ENCODE measurements around the gene ASB6. TPM values are rescaled to one million over a fixed set of nuclear protein-coding genes. Genes with fewer than 3 reads are reported as not detected.
"Not testable (repeated sequence)": the region's sequence is repeated elsewhere in the genome, so short reads cannot be mapped to it uniquely, and the experiment has no call there.

The ASB6 gene
- total RNA-seq, 1 experiment from 2014 or later = 17.4 TPM

DNA sequence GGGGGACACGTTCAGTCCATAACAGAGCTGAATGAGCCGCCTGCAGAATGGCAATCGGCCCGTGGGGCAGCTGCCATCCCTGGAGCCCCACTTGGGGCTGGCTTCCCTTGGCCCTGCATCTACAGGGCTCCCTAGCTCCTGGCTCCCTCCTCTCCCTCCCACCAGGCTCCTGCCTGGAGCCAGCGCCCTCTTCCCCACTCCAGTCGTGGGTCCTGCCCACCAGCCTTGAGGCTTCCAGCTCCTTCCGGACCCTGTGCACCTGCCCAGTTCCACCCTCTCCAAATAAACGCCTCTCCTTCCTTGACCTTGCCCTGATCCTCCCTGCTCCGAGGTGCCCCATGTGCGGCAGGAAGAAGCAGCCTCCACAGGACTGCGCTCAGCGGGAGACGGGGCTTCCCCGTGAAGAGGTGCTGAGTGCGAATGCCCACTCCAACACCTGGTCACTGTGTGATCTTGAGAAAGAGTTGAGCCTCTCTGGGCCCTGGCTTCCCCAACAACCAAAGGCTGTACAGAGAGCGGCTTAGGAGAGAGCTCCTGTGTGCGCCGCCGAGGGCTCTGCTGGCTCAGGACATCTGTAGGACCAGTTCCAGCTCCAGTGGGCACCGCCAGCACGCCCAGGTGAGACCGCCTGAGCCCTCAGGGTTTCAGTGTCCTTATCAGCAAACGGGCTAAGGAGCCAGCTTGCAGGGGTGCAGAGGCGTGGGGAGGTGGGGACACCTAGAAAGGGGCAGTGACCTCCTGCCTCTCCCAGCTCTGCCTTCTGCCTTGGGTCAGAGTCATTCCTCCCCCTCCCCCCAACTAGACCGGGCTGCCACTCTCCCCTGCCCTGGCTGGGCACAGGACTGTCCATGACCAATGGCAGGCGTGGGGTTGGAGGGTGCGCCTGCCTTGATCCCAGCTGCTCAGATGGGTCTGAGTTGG is 33.1 kb downstream of the ASB6 start:
- peak; percentile 43 for DNase-seq (ENCODE audit: low read depth)

DNA sequence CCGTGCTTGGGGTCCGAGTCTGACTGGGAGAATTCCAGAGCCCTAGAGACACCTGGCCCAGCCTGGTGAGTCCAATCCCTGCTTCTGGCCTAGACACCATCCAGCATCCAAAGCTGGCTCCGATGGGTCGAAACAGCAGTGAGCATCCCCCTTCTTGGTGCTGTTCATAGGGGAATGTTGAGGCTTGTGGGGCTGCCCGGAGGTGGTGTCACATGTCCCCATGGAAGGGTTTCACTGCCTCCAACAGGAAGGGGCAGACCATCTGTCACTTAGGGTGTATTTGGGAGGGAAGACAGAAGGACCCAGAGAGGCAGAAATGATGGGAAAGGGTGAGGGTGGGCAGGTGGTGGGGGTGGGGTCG is 34.9 kb downstream of the ASB6 start:
- no peak for DNase-seq (ENCODE audit: low read depth)

DNA sequence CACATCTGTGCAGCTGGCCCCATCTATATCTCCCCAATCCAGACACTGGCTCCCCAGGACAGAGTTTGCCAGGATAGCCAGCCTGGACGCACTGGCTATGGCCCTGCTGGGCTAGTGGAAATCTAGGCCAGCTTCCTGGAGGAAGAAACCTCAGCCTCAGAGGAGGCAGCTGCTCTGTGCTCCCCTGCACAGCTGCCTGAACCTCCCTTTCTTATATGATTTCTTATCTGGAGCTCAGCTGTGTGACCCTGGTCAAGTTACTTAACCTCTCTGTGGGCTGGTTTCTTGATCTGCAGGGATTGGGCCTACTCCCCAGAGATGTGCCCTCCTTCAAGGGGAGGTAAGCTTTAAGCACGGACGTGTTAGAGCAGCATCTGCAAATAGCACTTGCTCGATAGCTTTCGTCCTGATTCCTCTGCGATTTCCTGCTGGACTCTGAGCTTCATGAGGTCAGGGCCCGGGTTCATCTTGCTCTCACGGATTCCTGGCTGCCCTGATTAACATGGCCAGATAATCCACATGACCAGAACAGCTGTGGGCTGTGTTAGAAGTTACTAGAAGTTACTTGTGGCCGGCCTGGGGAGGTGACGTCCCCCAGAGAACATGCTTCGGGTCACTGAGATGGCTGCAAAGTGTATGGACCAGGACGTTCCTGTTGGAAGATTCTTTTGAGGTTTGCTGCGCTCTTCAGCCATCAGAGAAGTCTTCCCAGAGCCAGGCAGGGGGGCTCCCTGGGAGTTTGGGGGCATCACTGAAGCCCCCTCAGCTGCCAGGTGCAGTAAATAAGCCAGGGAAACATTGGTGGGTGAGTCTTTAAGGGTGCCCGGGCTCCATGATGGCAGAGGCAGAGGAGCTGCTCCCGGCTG is 35.6 kb downstream of the ASB6 start:
- no peak for DNase-seq (ENCODE audit: low read depth)

DNA sequence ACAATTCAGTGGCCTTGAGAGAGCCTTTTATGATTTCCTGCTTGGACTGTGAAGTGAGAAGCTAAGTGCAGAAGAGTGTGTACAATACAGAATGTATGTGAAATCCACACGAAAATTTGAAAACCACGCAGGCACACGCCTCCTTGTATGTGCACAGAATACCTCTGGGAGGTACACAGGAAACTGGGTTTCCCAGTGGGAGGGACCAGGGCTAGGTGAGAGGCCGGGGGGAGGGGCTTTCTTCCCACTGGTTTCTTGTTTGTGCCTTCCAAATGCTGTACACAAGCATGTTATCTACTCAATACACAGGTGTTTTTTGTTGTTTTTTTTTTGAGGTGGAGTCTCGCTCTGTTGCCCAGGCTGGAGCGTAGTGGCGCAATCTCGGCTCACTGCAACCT is 37.2 kb downstream of the ASB6 start:
- DNase-seq (ENCODE audit: low read depth) = no peak

DNA sequence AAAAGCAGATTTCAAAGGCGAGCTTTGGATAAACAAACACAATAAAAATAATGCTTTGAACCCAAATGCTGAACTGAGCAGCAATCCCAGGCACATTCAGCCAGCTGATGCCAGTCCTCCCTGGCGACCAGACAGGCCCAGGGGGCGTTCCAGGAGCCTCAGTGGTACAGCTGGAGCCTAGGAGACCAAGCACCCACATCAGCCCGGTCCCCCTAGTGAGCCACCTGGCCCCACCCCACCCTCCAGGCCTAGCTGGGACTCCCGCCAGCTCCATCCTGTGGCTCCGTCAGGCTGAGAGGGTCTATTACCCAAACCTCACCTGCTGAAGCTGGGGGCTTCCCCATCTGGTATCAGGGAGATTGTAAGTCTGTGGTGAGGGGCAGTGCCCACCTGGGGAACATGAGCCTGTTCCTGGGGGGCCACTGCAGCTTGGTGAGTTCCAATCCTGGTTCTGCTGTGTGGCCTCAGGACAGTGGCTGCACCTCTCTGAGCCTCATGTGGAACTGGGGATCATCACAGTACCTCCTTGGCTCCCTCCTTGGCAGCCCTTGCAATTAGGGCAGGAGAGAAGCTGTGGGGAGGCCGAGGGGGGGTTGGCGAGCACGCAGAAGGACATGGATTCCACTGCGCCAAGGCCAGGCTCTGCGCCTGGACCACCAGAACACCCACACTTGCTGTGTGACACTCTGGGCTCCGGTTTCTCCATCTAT is 37.7 kb downstream of the ASB6 start:
- DNase-seq (ENCODE audit: low read depth) = no peak

DNA sequence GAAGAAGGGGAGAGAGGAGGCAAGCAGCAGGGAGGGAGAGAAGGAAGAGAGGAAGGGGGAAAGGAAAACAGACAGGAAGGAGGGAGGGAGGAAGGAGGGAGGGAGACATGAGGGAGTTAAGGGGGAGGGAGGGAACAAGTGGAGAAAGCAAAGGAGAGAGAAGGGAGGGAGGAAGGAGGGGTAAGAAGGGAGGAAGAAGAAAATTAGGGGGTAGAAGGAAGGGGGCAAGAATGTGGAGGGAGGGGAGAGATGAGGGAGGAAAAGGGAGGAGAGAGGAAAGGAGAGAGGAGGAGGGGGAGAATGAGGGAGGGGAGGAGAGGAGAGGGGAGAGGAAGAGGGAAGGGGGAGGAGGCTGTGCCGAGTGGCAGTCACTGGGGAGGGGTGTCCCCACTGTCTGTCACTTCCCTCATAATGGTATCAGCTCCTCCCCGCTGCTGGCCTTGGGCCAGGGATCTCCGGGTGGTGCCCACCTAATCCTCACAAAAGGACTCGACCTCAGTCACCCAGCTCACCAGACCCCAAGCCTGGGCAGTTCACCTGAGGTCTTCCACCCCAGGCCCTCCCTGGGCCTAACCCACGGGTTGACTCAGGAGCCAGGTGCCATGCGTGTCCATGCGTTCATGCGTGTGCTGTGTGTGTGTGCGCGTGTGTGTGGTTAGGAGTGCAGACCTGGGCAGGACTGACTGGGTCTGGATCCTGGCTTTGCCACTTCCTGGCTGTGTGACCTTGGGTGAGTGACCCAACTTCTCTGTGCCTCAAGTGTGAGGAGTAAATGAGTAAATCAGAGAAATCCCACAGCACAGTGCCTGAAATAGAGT is 39.1 kb downstream of the ASB6 start:
- no peak for DNase-seq (ENCODE audit: low read depth)

DNA sequence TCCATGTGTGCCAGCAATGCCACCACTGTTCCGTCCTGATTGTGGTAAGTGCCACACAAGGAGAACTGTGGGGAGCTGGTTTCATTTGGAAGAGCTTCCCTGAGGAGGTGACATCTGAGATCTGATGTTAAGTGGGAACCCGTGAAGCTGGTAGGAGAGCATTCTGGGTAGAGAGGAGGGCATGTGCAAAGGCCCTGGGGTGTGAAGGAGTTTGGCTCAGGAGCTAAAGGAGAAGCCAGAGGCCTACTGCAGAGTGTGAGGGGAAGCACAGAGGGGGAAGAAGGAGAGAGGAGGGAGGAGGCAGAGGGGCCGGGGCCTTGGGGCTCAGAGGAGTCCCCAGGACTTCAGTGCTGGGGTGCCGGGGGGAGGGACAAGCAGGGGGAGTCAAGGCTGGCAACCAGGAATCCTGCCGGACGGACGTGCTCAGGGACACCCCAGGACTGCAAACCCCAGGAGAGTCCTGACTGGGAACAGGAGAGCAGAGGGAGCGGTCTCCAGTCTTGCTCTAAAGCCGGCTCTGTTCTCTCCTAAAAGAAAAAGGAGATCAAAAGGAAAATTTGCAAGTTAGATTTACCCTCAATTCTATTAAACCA is 40.8 kb downstream of the ASB6 start:
- no peak for DNase-seq (ENCODE audit: low read depth)

DNA sequence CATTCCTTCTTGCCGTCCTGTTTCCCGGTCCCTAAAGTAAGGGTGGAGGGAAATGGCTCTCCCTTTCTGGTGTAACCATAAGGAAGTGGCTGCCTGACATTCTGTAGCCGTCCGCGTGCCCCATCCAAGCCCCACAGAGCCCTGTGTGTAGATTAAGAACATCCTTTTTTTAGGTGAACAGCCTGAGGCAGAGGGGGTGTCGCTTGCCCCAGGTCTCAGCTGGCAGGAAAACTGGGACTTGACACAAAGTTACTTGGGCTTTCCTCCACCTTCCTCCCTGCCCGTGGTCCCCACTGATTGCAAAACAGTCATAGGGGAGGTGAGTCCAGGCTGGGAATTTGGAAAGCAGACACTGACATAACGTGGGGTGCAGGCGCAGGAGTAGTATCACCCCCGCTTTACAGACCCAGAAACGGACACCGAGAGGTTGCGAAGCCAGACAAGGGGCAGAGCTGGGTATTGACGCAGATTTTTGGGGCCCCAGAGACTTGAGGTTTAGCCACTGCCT is 43.8 kb downstream of the ASB6 start:
- no peak for DNase-seq (ENCODE audit: low read depth)

DNA sequence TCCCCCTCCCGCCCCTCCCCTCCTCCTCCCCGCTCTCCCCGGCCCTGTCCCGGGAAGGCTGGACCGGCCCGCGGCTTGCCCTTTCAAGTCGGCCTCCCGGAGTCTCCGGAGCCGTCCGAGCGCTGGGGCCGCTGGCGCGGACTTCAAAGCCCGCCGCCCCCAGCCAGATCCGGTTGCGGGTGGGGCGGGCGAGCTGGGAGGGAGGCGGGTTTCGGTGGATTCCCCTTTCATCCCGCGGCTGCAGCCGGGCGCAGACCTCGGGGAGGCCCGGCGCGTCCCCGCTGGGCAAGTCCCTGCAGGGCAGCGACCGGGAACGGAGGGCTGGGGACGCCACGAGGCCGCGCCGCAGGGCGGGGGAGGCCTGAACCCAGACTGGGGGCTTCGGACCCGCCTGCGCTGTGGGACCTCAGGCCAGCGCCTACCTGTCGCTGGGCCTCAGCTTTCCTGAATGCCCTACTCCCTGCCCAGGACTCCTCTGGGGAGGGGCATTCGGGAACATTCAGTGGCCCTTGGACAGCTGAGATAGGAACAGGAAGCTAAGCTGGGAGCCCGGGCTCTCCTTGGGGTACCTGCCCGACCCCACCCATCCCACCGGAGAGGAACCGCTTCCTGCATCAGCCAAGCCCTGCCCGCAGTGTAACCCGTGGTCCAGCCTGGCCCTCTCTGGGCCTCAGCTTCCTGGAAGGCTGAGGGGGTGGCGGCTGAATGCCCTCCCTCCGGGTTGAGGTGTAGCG is 44.4 kb downstream of the ASB6 start:
- DNase-seq (ENCODE audit: low read depth) = no peak

DNA sequence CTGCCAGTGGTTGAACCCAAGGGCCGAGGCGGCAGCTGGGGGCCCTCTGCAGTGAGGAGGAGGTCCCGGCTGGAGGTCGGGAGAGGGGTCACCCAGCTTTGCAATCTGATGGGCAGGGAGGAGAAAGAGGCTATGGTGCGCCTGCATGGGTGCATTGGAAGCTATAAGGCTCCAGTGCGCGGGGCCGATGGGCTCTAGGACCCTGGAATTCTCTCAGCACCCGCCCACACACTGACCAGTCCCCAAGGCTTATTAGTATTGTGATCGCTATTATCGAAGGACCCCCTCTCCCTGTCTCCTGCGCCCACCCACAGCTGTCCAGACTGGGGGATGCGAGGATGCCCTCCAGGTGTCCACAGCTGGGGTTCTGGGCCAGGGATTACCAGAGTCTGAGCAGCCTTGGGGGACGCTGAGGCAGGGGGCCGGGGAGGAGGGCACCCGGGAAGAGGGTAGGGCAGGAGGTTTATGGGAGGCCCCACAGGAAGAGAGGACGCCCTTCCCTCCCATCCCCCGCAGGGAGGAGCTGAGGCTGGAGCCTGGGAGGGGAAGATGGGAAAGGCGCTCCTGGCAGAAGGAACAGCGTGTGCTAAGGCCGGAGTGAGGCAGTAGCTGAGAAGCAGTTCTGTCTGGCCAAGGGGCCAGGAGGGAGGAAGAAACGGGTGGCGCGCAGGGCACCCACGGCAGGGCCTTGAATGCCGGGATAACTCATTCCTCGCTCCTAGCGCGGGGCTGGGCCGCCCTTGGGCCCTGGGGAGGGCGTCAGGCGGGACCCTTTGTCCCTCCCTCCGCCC is 45.2 kb downstream of the ASB6 start:
- DNase-seq (ENCODE audit: low read depth) = no peak

DNA sequence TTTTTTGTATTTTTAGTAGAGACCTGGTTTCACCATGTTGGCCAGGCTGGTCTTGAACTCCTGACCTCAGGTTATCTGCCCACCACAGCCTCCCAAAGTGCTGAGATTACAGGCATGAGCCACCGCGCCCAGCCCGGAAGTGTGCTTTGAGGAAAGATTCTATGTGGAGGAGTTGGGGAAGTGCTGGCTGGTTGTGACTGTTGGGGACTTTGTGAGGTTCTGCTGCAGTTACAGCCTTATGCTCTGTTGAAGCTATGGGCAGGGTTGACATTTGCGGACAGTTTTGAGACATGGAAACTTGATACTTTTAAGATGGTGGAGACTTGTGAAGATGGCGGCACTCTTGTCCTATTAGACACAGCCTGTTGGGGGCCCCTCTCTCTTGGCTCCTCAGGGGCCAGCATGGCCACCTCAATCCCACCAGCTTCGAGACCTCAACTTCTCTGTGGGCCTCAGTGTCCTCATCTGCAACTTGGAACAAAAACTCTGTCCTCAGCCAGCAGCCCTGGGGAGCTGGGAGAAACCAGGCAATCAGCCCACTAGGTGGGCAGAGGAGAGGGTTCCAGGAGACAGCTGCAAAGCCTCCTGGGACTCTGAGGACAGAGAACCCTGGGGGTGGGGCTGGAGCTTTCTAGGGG is 45.9 kb downstream of the ASB6 start:
- no peak for DNase-seq (ENCODE audit: low read depth)

DNA sequence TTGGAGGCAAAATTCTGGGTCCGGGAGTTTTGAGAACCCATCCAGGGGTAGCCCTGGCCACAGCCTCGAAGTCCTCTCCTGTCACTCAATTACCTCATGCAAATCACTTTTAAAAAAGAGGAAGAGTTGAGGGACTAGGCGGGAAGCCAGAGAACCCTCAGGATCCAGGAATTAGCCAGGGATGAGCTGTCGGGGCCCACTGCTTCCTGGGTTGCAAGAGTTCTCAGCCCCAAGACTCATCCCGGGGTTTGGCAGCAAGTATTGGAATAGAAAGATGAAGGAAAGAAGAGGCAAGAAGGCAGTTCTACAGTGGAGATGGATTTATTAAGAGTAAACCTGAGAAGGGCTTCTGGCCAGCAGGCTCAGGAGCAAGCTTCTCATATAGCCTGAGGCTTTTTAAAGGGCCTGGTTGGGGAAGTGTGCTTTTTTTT is 46.6 kb downstream of the ASB6 start:
- peak; percentile 75 for DNase-seq (ENCODE audit: low read depth)

DNA sequence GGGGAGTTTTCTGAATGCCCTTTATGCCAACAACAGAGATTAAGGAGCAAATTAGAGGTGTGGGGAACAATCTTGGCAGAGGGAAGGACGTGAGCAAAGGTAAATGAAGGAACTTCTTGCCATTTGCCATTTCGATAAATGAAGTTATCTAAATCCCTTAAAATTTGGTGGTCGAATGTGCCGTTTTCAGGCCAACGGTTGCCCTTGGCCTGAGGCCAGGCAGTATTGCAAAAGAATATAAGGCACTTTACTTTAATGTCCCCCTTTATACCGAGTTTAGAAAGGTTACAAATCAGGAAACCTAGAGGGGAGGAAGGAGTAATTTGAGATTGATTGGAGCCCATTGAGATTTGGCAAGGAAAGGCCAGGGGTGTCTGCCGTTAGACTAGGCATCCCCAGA is 47.3 kb downstream of the ASB6 start:
- DNase-seq (ENCODE audit: low read depth) = no peak

DNA sequence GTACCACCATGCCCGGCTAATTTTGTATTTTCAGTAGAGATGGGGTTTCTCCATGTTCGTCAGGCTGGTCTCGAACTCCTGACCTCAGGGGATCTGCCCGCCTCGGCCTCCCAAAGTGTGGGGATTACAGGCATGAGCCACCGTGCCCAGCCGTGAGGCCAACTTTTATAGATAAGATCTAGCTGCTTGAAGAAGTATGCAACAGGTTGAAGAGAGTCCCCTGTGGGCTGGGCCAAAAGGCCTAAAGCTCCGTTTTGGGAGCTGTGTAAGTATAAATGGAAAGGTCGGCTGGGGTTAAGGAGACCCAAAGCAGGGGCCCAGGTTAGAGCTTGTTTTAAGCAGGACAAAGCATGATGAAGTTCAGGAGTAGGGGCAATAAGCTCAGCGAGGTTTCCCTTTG is 49.2 kb downstream of the ASB6 start:
- DNase-seq (ENCODE audit: low read depth) = not testable (repeated sequence)

DNA sequence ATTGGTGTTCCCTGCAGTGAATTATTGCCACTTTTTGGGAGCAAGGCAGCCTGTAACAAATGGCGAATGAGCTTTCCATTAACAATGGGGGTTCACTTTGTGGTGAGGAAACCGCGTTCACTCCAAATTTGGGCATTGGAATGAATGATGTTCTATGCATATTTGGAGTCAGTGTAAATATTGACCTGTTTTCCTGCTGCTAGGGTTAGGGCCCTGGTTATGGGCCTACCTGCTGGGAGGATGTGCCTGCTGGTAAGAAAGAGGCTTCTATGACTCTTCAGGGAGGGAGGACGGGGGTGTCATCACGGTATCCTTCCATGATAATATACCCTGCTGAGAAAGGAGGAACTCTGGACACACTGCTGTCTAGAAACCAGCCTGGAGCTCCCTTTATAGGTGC is 50.0 kb downstream of the ASB6 start:
- DNase-seq (ENCODE audit: low read depth) = no peak

DNA sequence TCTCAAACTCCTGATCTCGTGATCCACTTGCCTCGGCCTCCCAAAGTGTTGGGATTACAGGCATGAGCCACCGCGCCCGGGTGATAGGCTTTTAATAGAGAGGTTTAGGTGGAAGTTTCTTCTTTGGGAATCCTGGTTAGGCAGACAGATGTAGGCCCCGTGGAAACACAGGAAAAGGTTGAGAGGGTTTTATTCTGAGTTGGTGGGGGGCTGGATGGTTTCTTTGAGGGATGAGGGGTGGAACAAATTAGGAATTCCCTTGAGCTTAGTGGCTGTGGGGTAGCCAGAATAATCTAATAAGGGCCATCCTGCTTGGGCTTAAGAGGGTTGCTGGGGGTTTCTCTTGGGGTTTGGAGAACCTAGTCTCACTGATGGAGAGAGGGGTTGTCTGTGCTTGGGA is 51.5 kb downstream of the ASB6 start:
- DNase-seq (ENCODE audit: low read depth) = no peak

DNA sequence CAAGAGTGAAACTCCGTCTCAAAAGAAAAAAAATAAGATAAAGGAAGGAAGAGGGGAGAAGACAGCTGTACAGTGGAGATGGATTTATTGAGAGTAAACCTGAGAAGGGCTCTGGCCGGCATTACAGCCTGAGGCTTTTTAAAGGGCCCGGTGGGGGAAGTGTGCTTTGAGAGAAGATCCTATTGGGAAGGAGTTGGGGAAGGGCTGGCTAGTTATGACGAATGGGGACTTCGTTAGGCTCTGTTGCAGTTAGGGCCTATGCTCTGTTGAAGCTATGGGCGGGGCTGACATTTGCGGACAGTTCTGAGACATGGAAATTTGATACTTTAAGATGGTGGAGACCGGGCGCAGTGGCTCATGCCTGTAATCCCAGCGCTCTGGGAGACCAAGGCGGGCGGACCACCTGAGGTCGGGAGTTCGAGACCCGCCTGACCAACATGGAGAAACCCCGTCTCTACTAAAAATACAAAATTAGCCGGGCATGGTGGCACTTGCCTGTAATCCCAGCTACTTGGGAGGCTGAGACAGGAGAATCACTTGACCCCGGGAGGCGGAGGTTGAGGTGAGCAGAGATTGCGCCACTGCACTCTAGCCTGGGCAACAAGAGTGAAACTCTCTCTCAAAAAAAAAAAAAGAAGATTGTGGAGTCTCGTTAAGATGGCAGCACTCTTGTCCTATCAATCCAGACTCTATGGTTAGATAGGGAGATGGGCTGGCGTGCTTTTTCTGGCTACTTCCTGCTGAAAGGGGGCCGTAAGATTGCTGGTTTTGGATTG is 54.3 kb downstream of the ASB6 start:
- DNase-seq (ENCODE audit: low read depth) = no peak

DNA sequence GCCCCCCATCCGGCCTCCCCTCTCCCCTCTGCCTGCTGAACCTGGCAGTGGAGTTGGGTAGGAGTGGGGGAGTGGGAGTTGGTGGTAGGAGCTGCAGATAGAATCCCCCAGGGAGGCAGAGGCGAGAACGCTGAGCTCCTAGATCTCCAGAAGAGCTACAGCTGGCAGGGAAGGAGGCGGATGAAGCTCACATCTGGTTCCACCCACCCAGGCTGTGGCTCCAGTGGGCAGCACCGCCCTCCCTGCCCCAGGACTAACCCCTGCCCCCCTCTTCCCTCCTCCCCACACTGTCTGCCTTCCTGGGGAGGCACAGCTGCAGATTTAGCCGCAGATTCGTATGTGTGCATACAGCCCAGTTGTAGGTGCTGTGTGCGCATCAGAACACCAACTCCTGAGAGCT is 55.3 kb downstream of the ASB6 start:
- DNase-seq (ENCODE audit: low read depth) = no peak
